GM06990 (cell line): ENCODE measurements around the gene FMO2.

ENCODE experiments used
- DNase-seq: peaks from one replicate; pipeline ENCODE4 v3.0.0-alpha.2; 2011; ENCODE audit not compliant: insufficient read length; ENCODE audit errors: extremely low read depth
- H3K27me3 ChIP-seq: replicated peaks from 2 replicates; pipeline ENCODE4 v1.6.0; 2011; ENCODE audit warnings: low read length; ENCODE audit not compliant: control insufficient read depth, insufficient read depth
- H3K36me3 ChIP-seq: 2 replicates; pipeline ENCODE4 v1.5.1; 2011; ENCODE audit warnings: low read length; ENCODE audit not compliant: control insufficient read depth, insufficient read depth
- H3K4me3 ChIP-seq: replicated peaks from 2 replicates; pipeline ENCODE4 v1.5.1; 2011; ENCODE audit warnings: low read depth, mild to moderate bottlenecking, control low read depth, low read length
- TF ChIP-seq, protein P1 (sequence below): IDR thresholded peaks from 2 replicates; pipeline ENCODE4 v1.5.1; 2011; ENCODE audit warnings: low read length, control low read depth, mild to moderate bottlenecking, inconsistent platforms; ENCODE audit not compliant: insufficient read depth, poor library complexity, severe bottlenecking

Gene FMO2

DNA sequence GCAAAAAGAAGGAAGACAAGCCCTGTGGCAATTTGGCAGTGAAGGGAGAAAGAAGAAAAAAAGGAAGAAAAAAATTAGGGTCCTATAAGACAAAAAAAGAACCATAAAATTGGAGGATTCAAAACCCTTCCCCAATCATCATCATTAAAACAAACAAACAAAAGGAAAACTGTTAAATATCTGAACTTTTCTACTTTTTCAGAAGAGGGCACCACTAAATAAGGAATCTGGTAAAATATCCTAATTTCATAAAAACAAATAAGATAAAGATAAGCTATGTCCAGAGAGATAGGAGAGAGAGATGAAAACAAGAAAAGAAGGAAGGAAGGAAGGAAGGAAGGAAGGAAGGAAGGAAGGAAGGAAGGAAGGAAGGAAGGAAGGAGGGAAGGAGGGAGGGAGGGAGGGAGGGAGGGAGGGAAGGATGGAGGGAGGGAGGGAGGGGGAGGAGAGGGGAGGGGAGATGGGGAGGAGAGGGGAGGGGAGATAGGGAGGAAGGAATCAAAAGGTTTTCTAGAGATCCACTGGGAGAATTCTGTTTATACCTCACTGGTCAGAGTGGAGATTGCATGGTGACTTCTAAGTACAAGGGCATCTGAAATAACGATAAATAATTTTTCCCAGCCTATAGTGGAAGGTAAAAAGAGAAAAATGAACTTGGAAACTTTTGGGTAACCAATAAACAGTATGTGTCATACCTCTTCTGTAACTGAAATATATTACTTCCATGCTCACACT, 10.4 kb upstream of the FMO2 start:
- TF ChIP-seq, protein P1, sequence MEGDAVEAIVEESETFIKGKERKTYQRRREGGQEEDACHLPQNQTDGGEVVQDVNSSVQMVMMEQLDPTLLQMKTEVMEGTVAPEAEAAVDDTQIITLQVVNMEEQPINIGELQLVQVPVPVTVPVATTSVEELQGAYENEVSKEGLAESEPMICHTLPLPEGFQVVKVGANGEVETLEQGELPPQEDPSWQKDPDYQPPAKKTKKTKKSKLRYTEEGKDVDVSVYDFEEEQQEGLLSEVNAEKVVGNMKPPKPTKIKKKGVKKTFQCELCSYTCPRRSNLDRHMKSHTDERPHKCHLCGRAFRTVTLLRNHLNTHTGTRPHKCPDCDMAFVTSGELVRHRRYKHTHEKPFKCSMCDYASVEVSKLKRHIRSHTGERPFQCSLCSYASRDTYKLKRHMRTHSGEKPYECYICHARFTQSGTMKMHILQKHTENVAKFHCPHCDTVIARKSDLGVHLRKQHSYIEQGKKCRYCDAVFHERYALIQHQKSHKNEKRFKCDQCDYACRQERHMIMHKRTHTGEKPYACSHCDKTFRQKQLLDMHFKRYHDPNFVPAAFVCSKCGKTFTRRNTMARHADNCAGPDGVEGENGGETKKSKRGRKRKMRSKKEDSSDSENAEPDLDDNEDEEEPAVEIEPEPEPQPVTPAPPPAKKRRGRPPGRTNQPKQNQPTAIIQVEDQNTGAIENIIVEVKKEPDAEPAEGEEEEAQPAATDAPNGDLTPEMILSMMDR: no peak
- DNase-seq: no peak
- Histone ChIP-seq H3K36me3 (no peaks in the 10 kb centered on the region), H3K4me3 (no peak overlapping the region), H3K27me3 (no peaks in the 10 kb centered on the region)

DNA sequence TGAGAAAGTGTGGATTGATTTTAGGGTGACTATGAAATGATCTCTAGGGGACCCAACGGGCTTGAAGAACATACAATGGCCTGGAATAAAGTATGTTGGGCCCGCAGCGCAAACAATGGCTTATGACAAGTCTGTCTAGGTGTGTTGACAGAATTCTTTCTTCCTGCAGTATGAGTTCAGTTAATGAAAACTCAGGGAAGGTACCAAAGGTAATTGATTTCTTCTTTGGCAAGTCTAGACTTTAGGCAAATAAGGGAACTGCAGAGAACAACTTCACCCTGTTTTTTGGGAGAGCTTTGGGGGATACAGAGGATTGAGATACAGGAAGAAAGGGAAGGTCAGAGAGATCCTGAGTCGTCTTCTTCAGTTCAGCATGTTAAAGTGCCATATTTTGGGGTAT, 7.8 kb upstream of the FMO2 start:
- H3K27me3 ChIP-seq: no peaks in the 10 kb centered on the region
- TF ChIP-seq, protein P1: no peak
- H3K36me3 ChIP-seq: no peaks in the 10 kb centered on the region
- DNase-seq: no peak
- no peak overlapping the region for H3K4me3 ChIP-seq

DNA sequence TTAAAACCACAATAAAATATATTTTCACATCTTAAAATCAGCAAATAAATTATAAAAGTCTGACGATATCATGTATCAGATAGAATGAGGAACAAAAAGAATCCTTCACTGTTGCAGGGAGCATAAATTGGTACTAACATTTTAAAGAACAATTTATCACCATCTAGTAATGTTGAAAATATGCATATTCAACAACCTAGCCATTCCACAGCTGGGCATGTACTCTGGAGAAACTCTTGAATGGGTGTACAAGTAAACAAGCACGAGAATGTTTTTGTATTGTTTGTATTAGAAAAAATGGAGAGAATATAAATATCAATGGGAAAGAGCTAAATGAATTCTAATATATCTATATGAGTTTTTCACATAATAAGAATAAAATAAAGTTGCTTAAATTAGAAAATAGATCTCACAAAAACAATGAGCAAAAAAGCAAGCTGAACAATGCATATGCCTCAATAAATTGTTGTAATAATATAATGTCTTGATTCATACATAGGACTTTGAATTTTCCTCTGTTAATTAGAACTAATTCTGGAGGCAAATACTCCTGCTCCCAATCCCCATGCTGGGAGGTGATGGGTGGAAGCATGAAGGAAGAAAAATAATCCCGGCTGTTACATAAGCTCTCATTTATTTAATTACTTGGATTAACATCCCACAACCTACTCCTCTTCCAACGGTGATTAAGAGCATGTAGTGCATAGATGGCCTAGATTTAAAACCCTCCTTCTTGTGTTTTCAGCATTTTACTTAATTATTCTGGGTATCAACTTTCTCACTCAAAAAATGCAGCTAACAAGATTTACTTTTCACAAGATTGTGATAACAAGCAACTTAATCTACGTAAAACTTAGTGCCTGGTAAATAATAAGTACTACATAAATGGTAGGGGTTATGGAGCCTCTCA, 5.5 kb upstream of the FMO2 start:
- Histone ChIP-seq H3K36me3 (no peaks in the 10 kb centered on the region), H3K27me3 (no peaks in the 10 kb centered on the region; the same call in 1 of the 2 replicates), H3K4me3 (no peak overlapping the region)
- TF ChIP-seq, protein P1: no peak
- DNase-seq: no peak

DNA sequence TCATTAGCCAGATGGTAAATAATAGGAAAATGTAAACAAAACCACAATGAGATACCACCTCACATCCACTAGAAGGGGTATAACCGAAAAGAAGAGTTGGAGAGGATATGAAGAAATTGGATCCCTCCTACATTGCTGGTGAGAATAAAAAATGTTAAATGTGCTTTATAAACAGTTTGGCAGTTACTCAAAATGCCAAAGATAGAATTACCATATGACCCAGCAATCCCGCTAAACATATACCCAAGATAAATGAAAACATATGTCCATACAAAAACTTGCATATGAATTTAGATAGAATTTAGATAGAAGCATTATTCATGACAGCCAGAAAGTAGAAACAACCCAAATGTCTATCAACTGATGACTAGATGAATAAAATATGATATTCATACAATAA, 4.4 kb upstream of the FMO2 start:
- H3K27me3 ChIP-seq: no peaks in the 10 kb centered on the region; the same call in none of the 2 replicates
- no peak for DNase-seq
- TF ChIP-seq, protein P1: no peak
- H3K4me3 ChIP-seq: no peak overlapping the region
- no peaks in the 10 kb centered on the region for H3K36me3 ChIP-seq

DNA sequence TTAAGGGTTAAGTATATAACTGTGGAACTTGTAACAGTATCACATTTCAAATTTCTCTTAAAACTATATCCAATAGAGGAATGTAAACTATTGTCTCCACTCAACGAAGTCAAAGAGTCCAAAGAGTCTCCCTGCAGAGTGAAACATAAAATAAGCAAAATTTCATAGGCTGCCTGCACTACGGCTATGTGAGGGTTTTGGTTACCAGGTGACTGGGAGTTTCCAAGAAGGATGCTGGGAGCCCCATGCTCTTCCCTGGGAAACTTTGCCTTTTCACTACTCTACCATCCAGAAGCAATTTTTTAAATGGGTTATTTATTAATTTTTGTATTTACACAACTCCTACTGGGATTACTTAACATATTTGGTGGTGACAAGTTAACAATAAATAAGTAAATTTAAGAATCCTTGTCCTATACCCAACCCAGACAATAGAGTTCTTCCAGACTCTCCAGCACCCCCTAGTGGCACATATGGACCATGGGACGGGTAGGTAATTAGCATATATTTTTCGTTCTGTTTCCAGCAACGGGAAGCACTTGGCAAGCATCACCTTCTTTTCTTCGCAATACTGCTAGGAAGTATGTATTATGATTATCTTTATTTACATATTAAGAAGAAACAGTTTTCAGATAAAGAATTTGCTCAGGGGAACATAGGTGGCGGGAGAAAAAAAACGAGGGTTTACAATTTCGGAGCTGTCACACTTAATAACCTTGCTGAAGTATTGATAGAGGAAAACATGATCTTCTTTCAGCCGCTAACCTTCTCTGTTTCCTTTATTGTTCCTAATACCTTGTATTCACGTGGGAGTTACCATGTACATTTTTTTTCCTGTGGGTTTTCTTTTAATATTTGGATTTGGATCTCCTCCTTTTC, 3.5 kb downstream of the FMO2 start:
- H3K36me3 ChIP-seq: no peaks in the 10 kb centered on the region
- H3K27me3 ChIP-seq: no peaks in the 10 kb centered on the region; the same call in none of the 2 replicates
- no peak for DNase-seq
- TF ChIP-seq, protein P1: peak; percentile 83
- H3K4me3 ChIP-seq: no peak overlapping the region
